Trophoblast cell (in vitro differentiated cells and primary cell): ENCODE measurements around the gene RNU1-3.
"Not testable (repeated sequence)": the region's sequence is repeated elsewhere in the genome, so short reads cannot be mapped to it uniquely, and the experiment has no call there.

Experiments used
- DNase-seq, 2 donors: peaks; one replicate each; pipeline ENCODE4 v3.0.0-alpha.2; 2016
- H2AFZ ChIP-seq: 2 replicates; pipeline ENCODE4 v1.6.1; 2013; ENCODE audit warnings: low read length, moderate library complexity, mild to moderate bottlenecking; ENCODE audit not compliant: insufficient read depth, poor library complexity
- H2AK5ac ChIP-seq: 2 replicates; pipeline ENCODE4 v1.6.1; 2013; ENCODE audit warnings: mild to moderate bottlenecking, low read length
- H2BK120ac ChIP-seq: 2 replicates; pipeline ENCODE4 v1.6.1; 2013; ENCODE audit warnings: low read length, mild to moderate bottlenecking, moderate library complexity; ENCODE audit not compliant: insufficient read depth, poor library complexity
- H2BK12ac ChIP-seq: 2 replicates; pipeline ENCODE4 v1.6.1; 2013; ENCODE audit warnings: mild to moderate bottlenecking, low read length, moderate library complexity
- H2BK5ac ChIP-seq: 2 replicates; pipeline ENCODE4 v1.6.1; 2013; ENCODE audit warnings: low read length, low read depth, moderate library complexity, mild to moderate bottlenecking; ENCODE audit not compliant: poor library complexity
- H3K14ac ChIP-seq: 2 replicates; pipeline ENCODE4 v1.6.1; 2013; ENCODE audit warnings: mild to moderate bottlenecking, low read length
- H3K18ac ChIP-seq: 2 replicates; pipeline ENCODE4 v1.6.1; 2013; ENCODE audit warnings: mild to moderate bottlenecking, low read length
- H3K23ac ChIP-seq: 2 replicates; pipeline ENCODE4 v1.6.1; 2013; ENCODE audit warnings: low read length
- H3K27ac ChIP-seq: 2 replicates; pipeline ENCODE4 v1.5.1; 2013; ENCODE audit warnings: low read depth, mild to moderate bottlenecking, inconsistent platforms, low read length, moderate library complexity
- H3K27me3 ChIP-seq: 2 replicates; pipeline ENCODE4 v1.6.1; 2013; ENCODE audit warnings: inconsistent platforms, mild to moderate bottlenecking, low read length, moderate library complexity; ENCODE audit not compliant: insufficient read depth
- H3K36me3 ChIP-seq, 2 experiments: 1 replicate in 1 of 2; 2 replicates in 1 of 2; pipeline ENCODE4 v1.6.1; 2013; ENCODE audit warnings: low read length in 2 of 2, mild to moderate bottlenecking in 2 of 2, moderate library complexity in 1 of 2; ENCODE audit not compliant: insufficient read depth in 2 of 2, control insufficient read depth in 1 of 2
- H3K4ac ChIP-seq: 2 replicates; pipeline ENCODE4 v1.6.1; 2013; ENCODE audit warnings: low read depth, mild to moderate bottlenecking, low read length, moderate library complexity
- H3K4me1 ChIP-seq, 2 experiments: 1 replicate in 1 of 2; 2 replicates in 1 of 2; pipeline ENCODE4 v1.6.1; 2013; ENCODE audit warnings: low read length in 2 of 2, mild to moderate bottlenecking in 2 of 2, moderate library complexity in 1 of 2; ENCODE audit not compliant: insufficient read depth in 2 of 2, control insufficient read depth in 1 of 2
- H3K4me2 ChIP-seq: 2 replicates; pipeline ENCODE4 v1.6.1; 2013; ENCODE audit warnings: inconsistent platforms, mild to moderate bottlenecking, low read length, moderate library complexity
- H3K4me3 ChIP-seq: 2 replicates; pipeline ENCODE4 v1.5.1; 2013; ENCODE audit warnings: mild to moderate bottlenecking, low read depth, low read length, inconsistent platforms
- H3K79me1 ChIP-seq: one replicate; pipeline ENCODE4 v1.6.1; 2013; ENCODE audit warnings: low read length
- H3K79me2 ChIP-seq: 2 replicates; pipeline ENCODE4 v1.6.1; 2013; ENCODE audit warnings: low read length, mild to moderate bottlenecking; ENCODE audit not compliant: control insufficient read depth, insufficient read depth, poor library complexity
- H3K9ac ChIP-seq: 2 replicates; pipeline ENCODE4 v1.6.1; 2013; ENCODE audit warnings: mild to moderate bottlenecking, low read length
- H3K9me3 ChIP-seq: 2 replicates; pipeline ENCODE4 v1.6.1; 2013; ENCODE audit warnings: low read depth, mild to moderate bottlenecking, control low read depth, inconsistent platforms, low read length; ENCODE audit not compliant: insufficient read depth
- H4K12ac ChIP-seq: 2 replicates; pipeline ENCODE4 v1.6.1; 2013; ENCODE audit warnings: low read depth, mild to moderate bottlenecking, low read length, moderate library complexity
- H4K8ac ChIP-seq: 2 replicates; pipeline ENCODE4 v1.6.1; 2013; ENCODE audit warnings: low read depth, mild to moderate bottlenecking, low read length, moderate library complexity
- H4K91ac ChIP-seq: one replicate; pipeline ENCODE4 v1.6.1; 2013; ENCODE audit warnings: low read depth, mild to moderate bottlenecking, low read length, moderate library complexity
- WGBS: extraction: QIAGEN DNeasy Blood & Tissue Kit; methylation state at CpG from one replicate; pipeline ENCODE4 v1.1.7; 2013; ENCODE audit warnings: missing lambda C conversion rate; ENCODE audit not compliant: insufficient read length, insufficient coverage; ENCODE audit errors: extremely low coverage; 5-methylcytosine and 5-hydroxymethylcytosine counted together

Gene RNU1-3

GRCh38 chr1:16647179-16648176 lies 19.3 kb downstream of the RNU1-3 start:
- not testable (repeated sequence) for DNase-seq, H2AFZ ChIP-seq, H3K79me2 ChIP-seq, H2BK12ac ChIP-seq, H4K8ac ChIP-seq, H2BK120ac ChIP-seq, H3K27ac ChIP-seq, H3K27me3 ChIP-seq, H3K4ac ChIP-seq, H3K79me1 ChIP-seq, H2BK5ac ChIP-seq, H3K9ac ChIP-seq, H3K23ac ChIP-seq, H2AK5ac ChIP-seq, H3K36me3 ChIP-seq, H3K18ac ChIP-seq, H4K12ac ChIP-seq, H3K14ac ChIP-seq, H3K9me3 ChIP-seq, H4K91ac ChIP-seq
- WGBS = no CpG with 5 or more reads among the region's 84 CpGs
- H3K4me1 ChIP-seq = peaks cover 13 to 15% of the 10 kb centered on the region in 2 experiments
- H3K4me3 ChIP-seq = peak overlapping the region; percentile 63
- H3K4me2 ChIP-seq = peak overlapping the region; percentile 58

- H3K27ac ChIP-seq, H3K18ac ChIP-seq, H2BK120ac ChIP-seq, H4K91ac ChIP-seq, H2BK12ac ChIP-seq, H2AFZ ChIP-seq, DNase-seq, H3K23ac ChIP-seq, H3K79me1 ChIP-seq, H3K9me3 ChIP-seq, H3K4me3 ChIP-seq, H3K14ac ChIP-seq, H3K4me2 ChIP-seq, H2BK5ac ChIP-seq, H3K9ac ChIP-seq, H2AK5ac ChIP-seq, H3K27me3 ChIP-seq, H3K36me3 ChIP-seq, H4K8ac ChIP-seq, H3K4ac ChIP-seq, H3K79me2 ChIP-seq, H4K12ac ChIP-seq: not testable (repeated sequence)
- peaks cover 13 to 15% of the 10 kb centered on the region in 2 experiments for H3K4me1 ChIP-seq
- no CpG with 5 or more reads among the region's 17 CpGs for WGBS
Observed at GRCh38 chr1:16646716-16647115, 20.0 kb downstream of the RNU1-3 start.

GRCh38 chr1:16646061-16646664 lies 20.6 kb downstream of the RNU1-3 start:
- H3K4me2 ChIP-seq, H4K8ac ChIP-seq, H3K79me2 ChIP-seq, H3K9me3 ChIP-seq, H2BK12ac ChIP-seq, H2AK5ac ChIP-seq, H3K36me3 ChIP-seq, H3K4ac ChIP-seq, H3K9ac ChIP-seq, H3K18ac ChIP-seq, H2AFZ ChIP-seq, H3K79me1 ChIP-seq, H3K27me3 ChIP-seq, H2BK120ac ChIP-seq, H3K23ac ChIP-seq, H3K4me3 ChIP-seq, H3K14ac ChIP-seq, H2BK5ac ChIP-seq, H4K91ac ChIP-seq, H3K27ac ChIP-seq, H4K12ac ChIP-seq, DNase-seq: not testable (repeated sequence)
- no CpG with 5 or more reads among the region's 15 CpGs for WGBS
- H3K4me1 ChIP-seq = peaks cover 13 to 15% of the 10 kb centered on the region in 2 experiments

- H3K79me2 ChIP-seq, H3K79me1 ChIP-seq, H3K14ac ChIP-seq, H2BK5ac ChIP-seq, H3K27me3 ChIP-seq, H2BK120ac ChIP-seq, H2BK12ac ChIP-seq, H3K4me3 ChIP-seq, H3K9ac ChIP-seq, H3K9me3 ChIP-seq, H3K27ac ChIP-seq, DNase-seq, H3K23ac ChIP-seq, H3K18ac ChIP-seq, H3K36me3 ChIP-seq: not testable (repeated sequence)
- Histone ChIP-seq H3K4me1 (peaks cover 13 to 15% of the 10 kb centered on the region in 2 experiments), H4K91ac (peak overlapping the region; percentile 86), H2AK5ac (peak overlapping the region; percentile 9), H4K8ac (peak overlapping the region; percentile 99), H3K4me2 (peak overlapping the region; percentile 82), H2AFZ (peak overlapping the region; percentile 98), H4K12ac (peak overlapping the region; percentile 96), H3K4ac (peak overlapping the region; percentile 3)
- WGBS = no CpG with 5 or more reads among the region's 7 CpGs
Observed at GRCh38 chr1:16645271-16646060, 21.3 kb downstream of the RNU1-3 start.
